SW480 (cell line): ENCODE measurements around the gene ACP2.
"Not testable (repeated sequence)": the region's sequence is repeated elsewhere in the genome, so short reads cannot be mapped to it uniquely, and the experiment has no call there.

Experiments used
- DNase-seq: peaks from one replicate; pipeline ENCODE4 v3.0.0-alpha.2; 2016; ENCODE audit warnings: low spot score

The ACP2 gene

DNA sequence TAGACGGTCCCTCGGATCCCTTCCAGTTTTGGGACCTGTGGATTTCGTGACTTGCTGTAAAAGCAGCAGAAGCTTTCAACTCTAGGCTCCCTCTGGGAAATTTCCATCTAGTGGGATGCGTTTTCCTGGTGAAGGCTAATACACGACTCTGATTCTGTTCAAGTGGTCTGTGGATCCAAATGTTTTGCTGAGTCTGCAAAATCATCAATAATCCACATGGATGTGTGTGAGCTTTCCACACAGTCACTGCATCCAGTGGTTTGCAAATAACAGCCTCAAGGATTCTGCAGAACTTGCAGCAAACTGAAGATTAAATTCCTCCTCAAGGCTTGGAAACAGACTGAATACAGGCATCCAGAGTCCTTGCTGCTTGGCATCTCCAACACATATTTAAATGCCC lies 46.0 kb downstream of the ACP2 start:
- no peak for DNase-seq

DNA sequence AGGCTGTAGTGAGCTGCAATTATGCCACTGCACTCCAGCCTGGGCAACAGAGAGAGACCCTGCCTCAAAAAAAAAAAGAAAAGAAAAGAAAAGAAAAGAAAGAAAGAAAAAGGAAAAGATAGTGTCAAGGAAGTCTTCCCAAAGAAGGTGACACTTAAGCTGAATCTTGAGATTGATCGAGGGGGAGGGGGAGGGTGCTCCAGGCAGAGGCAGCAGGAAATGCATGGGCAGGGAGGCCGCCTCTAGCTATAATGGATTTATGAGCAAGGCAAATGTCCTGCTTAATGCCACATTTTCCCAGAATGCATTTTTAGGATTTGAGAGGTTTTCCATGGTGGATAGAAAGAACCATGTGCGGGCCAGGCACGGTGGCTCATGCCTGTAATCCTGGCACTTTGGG lies 47.6 kb downstream of the ACP2 start:
- no peak for DNase-seq

DNA sequence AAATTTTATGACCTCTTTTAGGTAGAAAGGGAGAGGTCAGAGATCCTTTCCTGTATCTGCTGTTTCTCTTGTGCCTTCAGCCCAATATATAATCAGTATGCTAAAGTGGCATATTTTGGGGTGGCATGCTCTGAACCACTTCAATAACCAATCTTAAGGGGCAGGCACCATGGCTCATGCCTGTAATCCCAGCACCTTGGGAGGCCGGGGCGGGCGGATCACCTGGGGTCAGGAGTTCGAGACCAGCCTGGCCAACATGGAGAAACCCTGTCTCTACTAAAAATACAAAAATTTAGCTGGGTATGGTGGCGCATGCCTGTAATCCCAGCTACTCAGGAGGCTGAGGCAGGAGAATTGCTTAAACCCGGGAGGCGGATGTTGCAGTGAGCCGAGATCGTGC lies 50.5 kb downstream of the ACP2 start:
- DNase-seq = not testable (repeated sequence)

DNA sequence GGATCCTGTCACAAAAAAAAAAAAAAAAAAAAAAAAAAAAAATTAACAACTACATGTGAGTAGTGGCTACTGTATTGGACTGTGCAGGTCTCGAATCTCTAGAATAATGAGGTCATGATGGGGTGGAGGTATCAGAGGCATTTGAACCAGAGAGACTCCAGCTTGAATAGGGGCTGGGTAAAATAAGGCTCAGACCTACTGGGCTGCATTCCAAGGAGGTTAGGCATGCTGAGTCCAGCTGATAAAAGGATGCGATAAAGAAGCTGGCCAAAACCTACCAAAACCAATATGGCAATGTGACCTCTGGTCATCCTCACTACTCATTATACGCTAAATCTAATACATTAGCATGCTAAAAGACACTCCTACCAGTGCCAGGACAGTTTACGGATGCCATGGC lies 56.5 kb downstream of the ACP2 start:
- DNase-seq = no peak

DNA sequence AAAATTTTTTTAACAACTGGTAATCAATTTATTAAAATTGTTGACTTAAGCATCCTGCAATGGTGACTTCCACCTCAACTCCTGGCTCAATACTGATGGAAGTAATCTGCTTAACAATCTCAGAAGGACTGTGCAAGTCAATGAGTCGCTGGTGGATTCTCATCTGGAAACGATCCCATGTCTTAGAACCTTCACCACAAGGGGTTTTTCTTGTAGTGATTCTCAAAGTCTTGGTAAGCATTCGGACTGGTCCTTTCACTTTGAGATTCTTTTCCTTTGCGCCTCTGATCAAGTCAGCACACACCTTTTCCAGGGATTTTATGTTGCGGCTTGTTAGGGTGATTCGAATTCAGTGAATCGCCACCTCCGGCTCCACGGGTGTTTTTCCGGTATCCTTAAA lies 57.5 kb downstream of the ACP2 start:
- DNase-seq = not testable (repeated sequence)
